Measurements from ENCODE around the gene NUP160. TPM values are rescaled to one million over a fixed set of nuclear protein-coding genes. Genes with fewer than 3 reads are reported as not detected.

The NUP160 gene
- total and polyA plus RNA-seq, 10 of the 15 experiments (the other 5 are each of a cell fraction or from before 2014, with no cell fraction given) = 24.0 to 87.6 (median 54.6) TPM

GRCh38 chr11:47842749-47843148 lies 5.4 kb downstream of the NUP160 start:
- H3K27me3 ChIP-seq (replicated peaks in 1 of 2; ENCODE audit: control insufficient read depth in 2 of 2, insufficient read depth in 2 of 2, low read length in 1 of 2) = no peaks in the 10 kb centered on the region
- H3K9ac ChIP-seq (ENCODE audit: control insufficient read depth, insufficient read depth, low read length) = no peak overlapping the region
- ChIA-PET SMC1A (ENCODE audit: uncharacterized antibody, unreplicated experiment) (no interaction called here), RAD21 (ENCODE audit: unreplicated experiment) (no interaction called here), POLR2A (no interaction called here), CTCF (no interaction called here)
- H4K20me1 ChIP-seq (ENCODE audit: control insufficient read depth, insufficient read depth) = no peaks in the 10 kb centered on the region
- BruUV-seq (replicated peaks) = no TSS peak
- H3K4me3 ChIP-seq = no peak overlapping the region
- H2AFZ ChIP-seq (ENCODE audit: control insufficient read depth, low read depth, low read length) = no peak overlapping the region
- H3K79me2 ChIP-seq (ENCODE audit: control insufficient read depth, insufficient read depth, low read length) = peaks cover 40% of the 10 kb centered on the region
- H3K36me3 ChIP-seq (ENCODE audit: control insufficient read depth in 2 of 2, insufficient read depth in 2 of 2, low read length in 1 of 2) = peaks cover 5 to 32% of the 10 kb centered on the region in 2 experiments
- intact Hi-C loops (cut with micrococcal nuclease; ENCODE audit: unreplicated experiment) = loop anchor here (10.0 kb wide), 1 partner anchor 668 kb away; the partner anchor contains the start of gene ARFGAP2
- in situ Hi-C loops (cut with MboI) = no loop called here
- FAIRE-seq (no peak), DNase-seq (ENCODE audit: low read depth, low spot score) (no peak), ATAC-seq (no peak)
- no peak overlapping the region for H3K27ac ChIP-seq (ENCODE audit: control insufficient read depth, insufficient read depth)
- TF ChIP-seq ZBTB4 (CRISPR knock-in tag; IDR thresholded peaks at IDR 0.05) (no peak), EP300 (IDR thresholded peaks at IDR 0.05; ENCODE audit: borderline replicate concordance in 1 of 2, control insufficient read depth in 1 of 2, low read depth in 2 of 2, low read length in 2 of 2) (no peak), TARDBP (IDR thresholded peaks at IDR 0.05; ENCODE audit: borderline replicate concordance) (no peak), IRF4 (IDR thresholded peaks at IDR 0.05; ENCODE audit: low read depth, low read length) (no peak), NR2C1 (IDR thresholded peaks at IDR 0.05) (no peak), TCF12 (IDR thresholded peaks at IDR 0.05; ENCODE audit: low read depth, low read length) (no peak), IRF3 (IDR thresholded peaks at IDR 0.05) (no peak), BCL11A (IDR thresholded peaks at IDR 0.05; ENCODE audit: low read depth, low read length) (no peak), RUNX3 (IDR thresholded peaks at IDR 0.05; ENCODE audit: low read length) (no peak), NFYB (IDR thresholded peaks at IDR 0.05; ENCODE audit: insufficient read depth, low read depth, low read length) (no peak), NR2C2 (IDR thresholded peaks at IDR 0.05; ENCODE audit: borderline replicate concordance, control insufficient read depth, insufficient read length, low read depth) (no peak), USF1 (IDR thresholded peaks at IDR 0.05; ENCODE audit: borderline replicate concordance, extremely low read length, insufficient read depth, low read depth, low read length) (no peak), YBX1 (IDR thresholded peaks at IDR 0.05) (no peak), PML (IDR thresholded peaks at IDR 0.05; ENCODE audit: low read length) (no peak), SPI1 (IDR thresholded peaks at IDR 0.05; ENCODE audit: borderline replicate concordance, insufficient read depth, low read depth, low read length) (no peak), RELA (IDR thresholded peaks at IDR 0.05; ENCODE audit: borderline replicate concordance, partially characterized antibody) (no peak), SP1 (IDR thresholded peaks at IDR 0.05; ENCODE audit: low read depth, low read length) (no peak), KAT2A (conservative IDR thresholded peaks at IDR 0.05; ENCODE audit: control insufficient read depth, low read depth, low read length) (no peak), MLLT1 (IDR thresholded peaks at IDR 0.05) (no peak), EGR1 (IDR thresholded peaks at IDR 0.05; ENCODE audit: borderline replicate concordance in 1 of 2, low read depth in 2 of 2, low read length in 2 of 2) (no peak)
- no peaks in the 10 kb centered on the region for H3K4me1 ChIP-seq (ENCODE audit: control insufficient read depth, insufficient read depth, low read length)
- no peaks in the 10 kb centered on the region for H3K9me3 ChIP-seq (replicated peaks; ENCODE audit: control insufficient read depth, insufficient read depth, low read length)
- WGBS (ENCODE audit: insufficient coverage, insufficient replicate concordance, low lambda C conversion rate, missing lambda C conversion rate) = 96% methylated on average over 4 of the region's 4 CpGs
- no peak overlapping the region for H3K4me2 ChIP-seq (ENCODE audit: control insufficient read depth, insufficient read depth)

Measured in GM12878 (cell line).